H1 (cell line): ENCODE measurements around the gene SRPK3. TPM values are rescaled to one million over a fixed set of nuclear protein-coding genes. Genes with fewer than 3 reads are reported as not detected.
A peak's percentile ranks its signal among the peaks of the same experiment; 100 is the strongest.

Experiments
- CTCF ChIA-PET: fragments of 300-600 bp; sonication (Branson Sonifier 250); formaldehyde crosslinking; loops from one replicate; lab custom pipeline; 2021; ENCODE audit not compliant: partially characterized antibody; lab: Charles Lee
- POLR2A ChIA-PET: fragments of 300-600 bp; sonication (Branson Sonifier 250); formaldehyde crosslinking; loops from one replicate; lab custom pipeline; 2021; ENCODE audit warnings: inconsistent platforms; ENCODE audit not compliant: partially characterized antibody; lab: Charles Lee
- DNase-seq, 2 experiments: peaks; one replicate each; pipeline versions ENCODE4 v3.0.0 to v3.0.0-alpha.2; 2010 to 2022; ENCODE audit warnings: low spot score in 2 of 2, low read depth in 1 of 2, mixed read lengths in 1 of 2
- FAIRE-seq: peaks from 2 replicates; lab custom pipeline; 2011; peaks lifted over from hg19 to GRCh38; lab: Jason Lieb, UNC
- H2AFZ ChIP-seq: 2 replicates; pipeline ENCODE4 v1.8.1; 2012; ENCODE audit warnings: low read length, inconsistent platforms
- H2AK5ac ChIP-seq: 2 replicates; pipeline ENCODE4 v1.6.1; 2013; ENCODE audit warnings: low read depth, low read length
- H2BK120ac ChIP-seq: replicated peaks from 2 replicates; pipeline ENCODE3; 2013; ENCODE audit warnings: low read depth, low read length, inconsistent platforms
- H2BK12ac ChIP-seq: 2 replicates; pipeline ENCODE4 v1.6.1; 2013; ENCODE audit warnings: low read depth, low read length
- H2BK15ac ChIP-seq: 2 replicates; pipeline ENCODE4 v1.6.1; 2013; ENCODE audit warnings: low read length
- H2BK20ac ChIP-seq: 2 replicates; pipeline ENCODE4 v1.6.1; 2013; ENCODE audit warnings: low read length
- H2BK5ac ChIP-seq: 2 replicates; pipeline ENCODE4 v1.6.1; 2013; ENCODE audit warnings: low read depth, low read length
- H3K14ac ChIP-seq: 2 replicates; pipeline ENCODE4 v1.6.1; 2013; ENCODE audit warnings: inconsistent platforms; ENCODE audit not compliant: insufficient read length
- H3K18ac ChIP-seq: 2 replicates; pipeline ENCODE4 v1.6.1; 2013; ENCODE audit warnings: low read length; ENCODE audit errors: extremely low read depth
- H3K23ac ChIP-seq: 2 replicates; pipeline ENCODE4 v1.6.1; 2013; ENCODE audit warnings: inconsistent platforms; ENCODE audit not compliant: insufficient read length
- H3K23me2 ChIP-seq: 2 replicates; pipeline ENCODE4 v1.6.1; 2013; ENCODE audit warnings: low read depth, low read length
- H3K27ac ChIP-seq: 2 replicates; pipeline ENCODE4 v1.6.1; 2011; ENCODE audit warnings: low read depth, low read length, inconsistent platforms
- H3K27me3 ChIP-seq, 4 experiments: replicated peaks in 1 of 4; 1 replicate in 1 of 4; 2 replicates in 3 of 4; pipeline versions ENCODE4 v1.6.1 to v1.8.1; 2011 to 2013; ENCODE audit warnings: low read length in 3 of 4, mild to moderate bottlenecking in 3 of 4, inconsistent platforms in 2 of 4, mixed read lengths in 2 of 4, moderate library complexity in 1 of 4; ENCODE audit not compliant: control insufficient read depth in 3 of 4, insufficient read depth in 3 of 4; ENCODE audit errors: extremely low read depth in 1 of 4
- H3K36me3 ChIP-seq, 4 experiments: 2 replicates each; pipeline versions ENCODE4 v1.6.1 to v1.8.1; 2011 to 2013; ENCODE audit warnings: mild to moderate bottlenecking in 4 of 4, low read length in 3 of 4, moderate library complexity in 2 of 4, control low read depth in 1 of 4, inconsistent platforms in 1 of 4; ENCODE audit not compliant: insufficient read depth in 4 of 4, control insufficient read depth in 2 of 4
- H3K4ac ChIP-seq: replicated peaks from 2 replicates; pipeline ENCODE3; 2013; ENCODE audit warnings: low read length, low read depth, mixed read lengths, inconsistent platforms; ENCODE audit not compliant: insufficient read length
- H3K4me1 ChIP-seq, 4 experiments: replicated peaks in 1 of 4; 1 replicate in 1 of 4; 2 replicates in 3 of 4; pipeline versions ENCODE4 v1.6.1 to v1.8.1; 2011 to 2013; ENCODE audit warnings: low read length in 3 of 4, inconsistent platforms in 2 of 4, mixed read lengths in 1 of 4; ENCODE audit not compliant: insufficient read depth in 4 of 4, control insufficient read depth in 3 of 4
- H3K4me2 ChIP-seq, 2 experiments: 2 replicates each; pipeline versions ENCODE4 v1.6.1 to v1.8.1; 2011 to 2013; ENCODE audit warnings: low read depth in 2 of 2, low read length in 2 of 2, control low read depth in 1 of 2, inconsistent platforms in 1 of 2, mild to moderate bottlenecking in 1 of 2; ENCODE audit not compliant: insufficient read depth in 1 of 2
- H3K4me3 ChIP-seq, 4 experiments: fragments of 200-600, 300-600 bp in 1 of 4; sonication (generic), shearing (Covaris generic), sonication (Bioruptor Twin) in 1 of 4; 2 replicates each; pipeline versions ENCODE4 v1.5.1 to v1.8.1; 2011 to 2016; ENCODE audit warnings: low read length in 4 of 4, low read depth in 3 of 4, control low read depth in 2 of 4, inconsistent platforms in 2 of 4, mild to moderate bottlenecking in 2 of 4, mixed read lengths in 1 of 4, moderate library complexity in 1 of 4; ENCODE audit not compliant: insufficient read depth in 2 of 4; ENCODE audit errors: extremely low read depth in 1 of 4
- H3K56ac ChIP-seq: replicated peaks from 2 replicates; pipeline ENCODE3; 2013; ENCODE audit warnings: low read depth, mild to moderate bottlenecking, mixed read lengths, low read length, inconsistent platforms; ENCODE audit not compliant: insufficient read length
- H3K79me1 ChIP-seq: 2 replicates; pipeline ENCODE4 v1.6.1; 2013; ENCODE audit warnings: low read depth, low read length, control low read depth
- H3K79me2 ChIP-seq, 2 experiments: 2 replicates each; pipeline versions ENCODE4 v1.6.1 to v1.8.1; 2012 to 2013; ENCODE audit warnings: low read length in 2 of 2, mild to moderate bottlenecking in 2 of 2, inconsistent platforms in 1 of 2; ENCODE audit not compliant: insufficient read depth in 2 of 2, control insufficient read depth in 1 of 2
- H3K9ac ChIP-seq, 4 experiments: replicated peaks in 1 of 4; 1 replicate in 1 of 4; 2 replicates in 3 of 4; pipeline versions ENCODE4 v1.6.1 to v1.8.1; 2011 to 2013; ENCODE audit warnings: low read depth in 3 of 4, low read length in 3 of 4, control low read depth in 2 of 4, mild to moderate bottlenecking in 2 of 4, moderate library complexity in 2 of 4, inconsistent platforms in 1 of 4; ENCODE audit errors: extremely low read depth in 1 of 4
- H3K9me3 ChIP-seq, 2 experiments: 2 replicates each; pipeline versions ENCODE4 v1.6.1 to v1.8.1; 2012 to 2013; ENCODE audit warnings: mild to moderate bottlenecking in 2 of 2, moderate library complexity in 2 of 2, control low read depth in 1 of 2, inconsistent platforms in 1 of 2, low read depth in 1 of 2, low read length in 1 of 2, mixed read lengths in 1 of 2; ENCODE audit not compliant: insufficient read depth in 2 of 2
- H4K20me1 ChIP-seq, 2 experiments: replicated peaks in 1 of 2; 2 replicates each; pipeline versions ENCODE3 to v1.8.1; 2011 to 2013; ENCODE audit warnings: inconsistent platforms in 2 of 2, low read length in 2 of 2, mild to moderate bottlenecking in 1 of 2; ENCODE audit not compliant: insufficient read depth in 2 of 2, control insufficient read depth in 1 of 2
- H4K5ac ChIP-seq: 2 replicates; pipeline ENCODE4 v1.6.1; 2013; ENCODE audit warnings: low read length, low read depth, mixed read lengths, inconsistent platforms; ENCODE audit not compliant: insufficient read length
- H4K8ac ChIP-seq: 2 replicates; pipeline ENCODE4 v1.8.0; 2013; ENCODE audit warnings: mild to moderate bottlenecking, moderate library complexity, low read length, inconsistent platforms; ENCODE audit not compliant: insufficient read depth; ENCODE audit errors: extremely low read depth
- H4K91ac ChIP-seq: replicated peaks from 2 replicates; pipeline ENCODE3; 2013; ENCODE audit warnings: low read length, mixed read lengths, inconsistent platforms; ENCODE audit not compliant: insufficient read length
- ASH2L ChIP-seq: fragments of 200-600, 300-600 bp; sonication (generic); IDR thresholded peaks from one replicate; pipeline ENCODE4 v1.7.1; 2017; ENCODE audit warnings: low read length
- CTBP2 ChIP-seq: IDR thresholded peaks from 2 replicates; pipeline ENCODE4 v1.7.0; 2011; ENCODE audit warnings: borderline replicate concordance, mild to moderate bottlenecking, moderate library complexity, mixed read lengths, low read length; ENCODE audit not compliant: insufficient read depth, insufficient read length
- KDM5A ChIP-seq: fragments of 200-600 bp; IDR thresholded peaks from 2 replicates; pipeline ENCODE4 v1.7.1; 2012; ENCODE audit warnings: mild to moderate bottlenecking, low read length, inconsistent platforms, mixed read lengths
- PHF8 ChIP-seq: fragments of 200-600 bp; sonication (generic); conservative IDR thresholded peaks from 2 replicates; pipeline ENCODE4 v1.7.1; 2012; ENCODE audit warnings: low read depth, mild to moderate bottlenecking, inconsistent platforms, low read length, moderate library complexity
- SIRT6 ChIP-seq: IDR thresholded peaks from one replicate; pipeline ENCODE4 v1.7.1; 2012; ENCODE audit warnings: low read length, inconsistent platforms
- USF2 ChIP-seq: IDR thresholded peaks from 2 replicates; pipeline ENCODE4 v1.6.1; 2011; ENCODE audit warnings: low read length, improper control_type of control experiment
- WGBS, 2 experiments: shearing (Covaris generic) in 1 of 2; methylation state at CpG; one replicate each; pipeline versions ENCODE4 v1.1.6 to v1.1.7; 2013 to 2015; ENCODE audit warnings: low lambda C conversion rate in 2 of 2, mixed read lengths in 2 of 2, inconsistent platforms in 1 of 2, low coverage in 1 of 2, missing lambda C conversion rate in 1 of 2; ENCODE audit not compliant: insufficient replicate concordance in 2 of 2, insufficient coverage in 1 of 2, insufficient read length in 1 of 2; ENCODE audit errors: extremely low coverage in 1 of 2, missing lambda C conversion rate in 1 of 2; 5-methylcytosine and 5-hydroxymethylcytosine counted together
- long read RNA-seq, 2 experiments: library from RNA in 1 of 2; library from capped mRNA in 1 of 2; stranded (forward); transcript quantifications; one replicate each; pipeline ENCODE4 v2.0.0, GENCODE V29; 2021; ENCODE audit warnings: inconsistent platforms in 1 of 2
- polyA minus RNA-seq, 3 experiments: library from RNA; depleted of rRNA, polyadenylated mRNA; stranded (reverse); fragments of >200 nt; gene quantifications; 1 replicate in 2 of 3; 2 replicates in 1 of 3; pipeline ENCODE4 v1.2.3, GENCODE V29; 2011
- polyA plus RNA-seq, 7 experiments: library from polyadenylated mRNA; depleted of rRNA in 3 of 7; stranded (reverse) in 5 of 7; unstranded in 2 of 7; fragments of >200 nt in 5 of 7; fragments of 200-250 nt in 2 of 7; gene quantifications; 1 replicate in 5 of 7; 2 replicates in 1 of 7; 4 replicates in 1 of 7; pipeline versions ENCODE4 v1.2.1 to v1.2.3, GENCODE V29; 2011 to 2013; ENCODE audit warnings: missing spikeins in 2 of 7, mixed read lengths in 2 of 7
- total RNA-seq: library from RNA; stranded (reverse); fragmentation: NEBNext Ultra II Directional; extraction: Animal tissue kit (Norgen Biotek cat#: 25700); gene quantifications from 2 replicates; pipeline ENCODE4 v1.2.1, GENCODE V29; 2021

SRPK3 gene
- total RNA-seq (not detected in 2 replicates), polyA plus RNA-seq (2011; rRNA removed) (not detected in 2 replicates), polyA minus RNA-seq (2011; rRNA and poly(A)+ RNA removed) (not detected in 2 replicates)
- 0.01 TPM for polyA plus RNA-seq (2011; cell fraction: cytosol; rRNA removed)
- 0.30 TPM for polyA plus RNA-seq (2011; cell fraction: nucleus; rRNA removed)
- polyA plus RNA-seq (2012, experiment 1 of 2), result 0.30 to 0.56 TPM (median 0.49 TPM) in 4 replicates
- polyA plus RNA-seq (2012, experiment 2 of 2), result 0.09 TPM
- 0.06 TPM for polyA plus RNA-seq (2013, experiment 1 of 2)
- polyA plus RNA-seq (2013, experiment 2 of 2), result 0.04 TPM
- polyA minus RNA-seq (2011; cell fraction: cytosol; rRNA and poly(A)+ RNA removed), result not detected
- not detected for polyA minus RNA-seq (2011; cell fraction: nucleus; rRNA and poly(A)+ RNA removed)
- long read RNA-seq, experiment 1, result 0 reads
- long read RNA-seq, experiment 2, result 0 reads

DNA sequence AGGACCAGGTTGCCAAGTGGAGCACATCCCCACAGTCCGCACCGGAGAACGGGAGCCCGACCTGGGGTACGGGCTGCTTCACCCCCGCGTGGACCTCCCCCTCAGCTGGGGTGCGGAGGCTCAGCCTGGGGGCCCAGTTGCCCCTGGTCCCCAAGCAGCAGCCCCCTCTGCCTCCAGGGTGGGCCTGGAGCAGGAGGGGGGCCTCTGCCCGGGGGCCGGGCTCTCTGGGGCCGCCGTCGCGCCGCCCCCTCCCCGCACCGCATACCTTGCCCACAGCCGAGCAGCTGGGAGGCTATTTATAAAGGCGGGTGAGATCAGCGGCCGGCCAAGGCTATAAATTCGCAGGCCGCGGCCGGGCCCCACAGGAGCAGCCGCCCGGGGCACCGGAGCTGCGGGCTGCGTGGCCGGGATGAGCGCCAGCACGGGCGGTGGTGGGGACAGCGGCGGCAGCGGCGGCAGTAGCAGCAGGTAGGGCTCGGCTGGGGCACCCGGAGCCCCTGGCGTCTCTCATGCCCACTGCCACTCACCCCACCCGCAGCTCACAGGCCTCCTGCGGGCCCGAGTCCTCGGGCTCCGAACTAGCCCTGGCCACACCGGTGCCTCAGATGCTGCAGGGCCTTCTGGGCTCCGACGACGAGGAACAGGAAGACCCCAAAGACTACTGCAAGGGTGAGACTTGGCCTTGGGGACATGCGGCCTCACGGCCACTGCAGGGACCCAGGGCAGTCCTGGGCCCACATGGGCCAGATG lies at the start of gene SRPK3:
SRPK3 (plus strand) TSS at position 364 of the 750 bp plus-strand sequence; CDS start at position 410, 46 bp downstream.
- FAIRE-seq (no peak), DNase-seq (no peak)
- no peak within 1 kb of the TSS for H3K18ac ChIP-seq
- no peak within 1 kb of the TSS for H2AFZ ChIP-seq
- POLR2A ChIA-PET, result interaction anchor here (0.9 to 1.7 kb wide), 2 partner anchors 13 to 191 kb away, joined by 3 to 10 read pairs; partner anchors contain the start of genes HCFC1, IDH3G and SSR4
- CTCF ChIA-PET, result interaction anchor here (0.7 to 2.4 kb wide), 5 partner anchors 10 to 128 kb away, joined by 3 to 10 read pairs (median 4); partner anchors contain the start of genes PLXNB3 and PNCK
- no peak within 1 kb of the TSS for H2AK5ac ChIP-seq
- no peak within 1 kb of the TSS for H3K56ac ChIP-seq
- no peaks in the 10 kb centered on the region for H4K20me1 ChIP-seq
- H2BK12ac ChIP-seq, result no peak within 1 kb of the TSS
- peak within 1 kb of the TSS in 1 of 4 experiments; percentile 22; a peak in 2 of 7 replicates for H3K9ac ChIP-seq
- H4K8ac ChIP-seq, result no peak within 1 kb of the TSS; the same call in 1 of the 2 replicates
- no peak within 1 kb of the TSS for H3K4me3 ChIP-seq
- H3K4ac ChIP-seq, result no peak within 1 kb of the TSS
- H4K5ac ChIP-seq, result no peak within 1 kb of the TSS
- no peak within 1 kb of the TSS for H3K14ac ChIP-seq
- H3K23ac ChIP-seq, result no peak within 1 kb of the TSS
- no peaks in the 10 kb centered on the region for H3K27me3 ChIP-seq
- H3K23me2 ChIP-seq, result no peaks in the 10 kb centered on the region
- no peaks in the 10 kb centered on the region; a peak in 1 of 8 replicates for H3K36me3 ChIP-seq
- no peaks in the 10 kb centered on the region for H3K79me2 ChIP-seq
- H3K4me1 ChIP-seq, result no peaks in the 10 kb centered on the region
- H3K9me3 ChIP-seq, result no peaks in the 10 kb centered on the region
- peak within 1 kb of the TSS; percentile 24; the same call in 1 of the 2 replicates for H2BK5ac ChIP-seq
- no peaks in the 10 kb centered on the region for H3K79me1 ChIP-seq
- H4K91ac ChIP-seq, result no peak within 1 kb of the TSS
- no peak within 1 kb of the TSS for H2BK120ac ChIP-seq
- no peak within 1 kb of the TSS for H3K27ac ChIP-seq
- 95% methylated on average over 4 of the region's 52 CpGs; no CpG with 5 or more reads in 1 of the 2 experiments for WGBS, 2 experiments
- no peak within 1 kb of the TSS for H2BK20ac ChIP-seq
- no peak within 1 kb of the TSS for H2BK15ac ChIP-seq
- no peak within 1 kb of the TSS for H3K4me2 ChIP-seq
- TF ChIP-seq ASH2L (no peak), USF2 (no peak), PHF8 (no peak), SIRT6 (no peak), CTBP2 (no peak), KDM5A (no peak)
